GM21786 (cell line): Measurements from ENCODE around the gene STOX1.
"Not testable (repeated sequence)": the region's sequence is repeated elsewhere in the genome, so short reads cannot be mapped to it uniquely, and the experiment has no call there.

Experiments used
- ATAC-seq: cut with Tn5 transposase; IDR thresholded peaks from one replicate; pipeline ENCODE4 v1.9.1; 2021; ENCODE audit not compliant: unreplicated experiment

STOX1 gene

DNA sequence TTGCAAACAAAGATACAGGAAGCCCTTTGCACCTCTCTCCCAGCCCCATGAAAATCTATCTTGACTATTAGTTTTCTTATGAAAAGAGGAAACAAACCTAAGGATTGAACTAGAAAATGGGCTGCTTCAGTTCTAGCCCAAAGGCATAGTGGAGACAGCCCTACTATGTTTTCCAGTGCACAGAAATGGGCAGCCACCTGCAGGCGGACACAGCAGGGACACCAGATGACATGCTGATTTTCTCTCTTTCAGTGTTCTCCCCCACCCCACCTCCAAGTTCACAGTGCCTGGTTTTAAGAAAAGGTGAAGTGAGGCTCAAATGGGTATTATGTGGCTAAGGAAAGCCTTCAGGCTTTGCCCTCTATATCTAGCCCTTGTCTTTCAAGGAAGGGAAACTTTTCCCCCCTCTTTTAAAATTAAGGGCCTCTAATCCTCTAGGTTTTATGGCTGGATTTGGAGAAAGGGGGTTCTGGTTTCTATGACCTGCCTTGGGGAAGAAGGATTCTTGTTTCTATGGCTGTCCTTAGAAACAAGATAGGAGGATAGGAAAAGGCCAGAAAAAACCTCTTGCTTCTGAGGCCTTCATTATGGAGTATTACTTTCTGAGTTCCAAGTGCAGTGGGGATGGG, 50.3 kb downstream of the STOX1 start:
- no peak for ATAC-seq

DNA sequence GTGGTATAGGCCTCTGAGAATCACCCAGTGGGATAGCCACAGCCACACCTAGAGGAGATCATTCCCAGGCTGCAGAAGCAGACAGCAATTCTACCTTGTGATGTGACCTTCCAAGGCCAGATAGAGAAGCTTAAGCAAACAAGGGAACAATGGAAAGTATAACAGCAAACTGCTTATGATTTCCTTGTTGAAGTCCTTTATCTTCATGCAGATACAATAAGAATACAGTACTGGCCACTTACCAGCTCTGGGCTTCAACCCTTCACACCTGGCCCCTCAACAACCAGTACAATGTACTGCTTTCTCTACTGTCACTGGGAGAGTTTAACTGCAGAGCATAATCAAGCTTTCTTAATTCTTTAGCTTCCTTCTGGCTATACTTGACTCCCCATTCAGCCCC, 51.2 kb downstream of the STOX1 start:
- ATAC-seq: no peak

DNA sequence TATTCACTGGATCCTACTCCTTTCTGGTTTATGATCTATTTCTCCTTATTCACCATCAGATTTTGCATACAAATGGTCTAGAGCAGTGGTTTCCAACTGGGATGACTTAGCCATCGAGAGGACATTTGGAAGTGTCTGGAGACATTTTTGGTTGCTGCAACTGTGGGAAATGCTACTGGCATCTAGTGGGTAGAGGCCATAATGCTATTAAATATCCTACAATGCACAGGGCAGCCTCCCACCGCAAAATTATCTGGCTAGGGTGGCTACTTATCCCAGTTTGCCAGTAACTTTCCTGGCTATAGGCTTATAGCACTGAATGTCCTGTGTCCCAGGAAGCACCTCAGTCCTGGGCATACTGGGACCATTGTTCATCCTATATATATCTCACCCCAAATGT, 52.3 kb downstream of the STOX1 start:
- ATAC-seq: no peak

DNA sequence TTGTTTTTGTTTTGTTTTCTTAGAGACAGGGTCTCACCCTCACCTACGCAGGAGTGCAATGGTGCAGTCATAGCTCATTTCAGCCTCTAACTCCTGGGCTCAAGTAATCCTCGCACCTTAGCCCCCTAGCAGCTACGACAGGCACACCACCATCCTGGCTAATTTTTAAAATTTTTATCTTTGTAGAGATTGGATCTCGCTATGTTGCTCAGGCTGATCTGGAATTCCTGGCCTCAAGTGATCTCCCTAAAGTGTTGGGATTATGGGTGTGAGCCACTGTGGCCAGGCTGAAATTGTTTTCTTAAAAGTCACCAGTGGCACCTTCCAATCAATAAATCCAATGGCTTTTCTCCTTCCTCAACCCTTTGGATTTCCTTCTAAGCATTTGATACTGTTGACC, 52.9 kb downstream of the STOX1 start:
- no peak for ATAC-seq

DNA sequence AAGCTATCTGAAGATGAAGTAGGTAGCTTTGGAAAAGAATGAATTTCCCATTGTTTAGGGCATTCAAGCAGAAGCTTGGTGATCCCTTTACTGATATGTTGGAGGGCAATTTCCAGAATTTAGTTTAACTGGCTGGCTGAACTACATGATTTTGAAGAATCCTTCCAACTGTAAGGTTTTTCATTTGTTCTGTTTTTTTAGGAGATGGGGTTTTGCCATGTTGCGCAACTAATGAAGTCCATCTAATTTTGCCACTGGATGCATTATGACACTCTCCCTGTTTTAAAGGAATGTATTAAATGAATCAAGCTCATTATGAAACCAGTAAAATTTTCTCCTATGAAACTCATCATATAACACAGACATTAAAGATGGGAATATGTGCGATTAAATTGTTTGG, 67.7 kb downstream of the STOX1 start:
- no peak for ATAC-seq

DNA sequence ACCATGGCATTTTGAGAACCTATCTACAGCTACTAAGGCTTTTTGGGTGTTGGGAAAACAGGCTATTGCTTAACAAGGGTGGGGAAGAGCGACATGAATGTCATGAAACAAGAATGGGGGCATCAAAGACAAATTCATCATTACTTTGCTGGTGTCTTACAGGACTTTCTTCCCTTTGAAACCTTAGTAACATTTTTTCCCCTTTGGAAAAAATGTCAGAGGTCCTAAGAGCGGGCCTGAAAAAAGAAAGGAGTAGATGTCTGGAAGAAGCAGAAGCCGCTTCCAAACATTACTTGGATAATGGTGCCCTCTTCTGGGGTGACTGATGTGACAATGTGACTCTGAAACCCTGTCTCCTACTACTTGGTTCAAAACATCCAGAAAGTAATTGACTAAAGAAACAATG, 70.0 kb downstream of the STOX1 start:
- no peak for ATAC-seq

DNA sequence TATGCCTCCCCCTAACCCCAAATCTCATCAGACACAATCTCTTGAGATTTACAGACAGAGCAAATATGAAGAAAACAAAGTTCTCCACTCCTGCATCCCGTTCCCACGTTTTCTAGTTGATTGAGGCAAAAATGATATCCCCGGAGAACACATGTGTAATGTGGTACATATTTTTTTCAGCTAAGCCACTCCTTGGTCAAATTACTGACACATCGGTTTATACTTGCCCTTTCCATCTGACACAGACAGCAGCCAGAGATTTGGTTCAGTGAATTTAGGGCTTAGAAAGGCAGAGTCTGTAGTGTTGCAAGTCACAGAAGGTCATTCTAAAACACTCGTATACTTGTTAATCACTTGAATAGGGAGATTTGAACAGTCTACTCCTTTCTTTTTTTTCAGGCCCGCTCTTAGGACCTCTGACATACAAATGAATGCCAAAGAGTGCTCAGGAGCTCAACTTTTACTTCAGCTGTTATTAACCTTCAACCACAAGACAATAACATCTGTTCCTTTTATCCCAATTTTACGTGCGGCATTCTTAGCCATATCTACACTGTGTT, 71.9 kb downstream of the STOX1 start:
- ATAC-seq: no peak

DNA sequence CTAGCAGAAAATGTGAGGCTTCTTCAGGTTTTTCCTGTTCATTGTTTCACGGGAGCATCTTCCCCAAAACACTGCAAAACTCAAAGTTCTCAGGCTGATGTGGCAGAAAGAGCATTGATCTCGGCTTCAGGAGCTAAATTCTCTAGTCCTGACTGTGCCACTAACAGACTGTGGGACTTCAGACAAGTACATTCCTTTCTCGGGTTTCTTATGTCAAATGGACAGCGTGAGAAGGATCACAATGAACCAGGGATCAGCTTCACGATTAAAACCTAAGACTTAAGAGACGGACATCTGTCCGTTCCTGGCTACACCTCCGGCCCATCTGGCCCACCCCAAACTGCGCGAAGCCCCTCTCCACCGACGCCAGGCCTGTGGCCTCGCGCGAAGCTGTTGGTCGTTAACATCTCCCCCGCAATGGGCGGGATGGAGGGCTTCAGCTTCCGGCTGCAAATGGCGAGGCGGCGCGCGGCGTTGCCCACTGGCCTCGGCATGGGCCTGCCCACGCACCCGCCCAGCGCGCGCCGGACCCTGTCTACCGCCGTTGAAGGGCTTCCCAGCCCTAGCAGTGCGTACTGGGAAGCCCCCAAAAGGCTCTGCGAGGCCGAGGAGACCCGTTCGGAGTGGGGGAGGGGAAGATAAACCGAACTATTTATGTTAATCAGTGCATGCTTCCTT, 73.2 kb downstream of the STOX1 start:
- ATAC-seq: peak; percentile 26

DNA sequence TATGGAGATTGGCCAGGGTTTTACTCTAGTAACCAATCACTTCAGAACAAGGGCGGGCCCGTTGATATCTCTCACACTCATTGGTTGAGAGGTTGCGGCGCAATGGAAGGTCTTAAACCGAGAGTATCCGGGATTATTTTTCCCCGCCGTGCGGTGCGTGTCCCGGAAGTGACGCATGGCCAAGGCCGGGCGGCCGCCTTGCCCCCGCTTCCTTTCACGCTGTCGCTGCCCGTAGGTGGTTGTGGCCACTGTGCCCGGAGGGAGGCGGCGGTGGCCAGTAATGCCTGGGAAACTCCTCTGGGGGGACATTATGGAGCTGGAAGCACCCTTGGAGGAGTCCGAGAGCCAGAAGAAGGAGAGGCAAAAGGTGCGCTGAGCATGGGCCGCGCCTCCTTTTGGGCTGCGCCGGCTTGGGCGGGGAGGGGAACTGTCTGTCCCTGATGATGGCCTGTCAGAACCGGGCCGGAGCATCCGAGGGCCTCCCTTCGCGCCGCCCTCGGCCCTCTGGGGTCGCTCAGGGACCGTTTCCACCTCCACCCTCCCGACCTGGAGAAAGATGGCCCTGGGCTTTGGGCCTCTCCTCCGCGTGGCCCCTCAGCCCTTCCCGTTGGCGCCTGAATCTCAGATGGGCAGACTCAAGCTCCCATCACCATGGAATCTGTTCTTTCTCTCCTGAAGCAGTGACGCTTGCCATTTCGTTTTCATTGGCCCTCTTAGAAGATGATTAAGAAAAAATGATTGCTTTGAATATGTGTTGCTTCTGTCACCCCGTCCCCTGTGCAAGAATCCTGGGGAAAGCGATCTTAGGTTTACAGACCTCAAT, 74.0 kb downstream of the STOX1 start, which contains the start of gene DDX50:
Gene DDX50, plus strand, starts transcription at position 211 of the 823 bp plus-strand sequence. Its CDS starts 70 bp downstream, at position 281.
- ATAC-seq: peak; percentile 98

DNA sequence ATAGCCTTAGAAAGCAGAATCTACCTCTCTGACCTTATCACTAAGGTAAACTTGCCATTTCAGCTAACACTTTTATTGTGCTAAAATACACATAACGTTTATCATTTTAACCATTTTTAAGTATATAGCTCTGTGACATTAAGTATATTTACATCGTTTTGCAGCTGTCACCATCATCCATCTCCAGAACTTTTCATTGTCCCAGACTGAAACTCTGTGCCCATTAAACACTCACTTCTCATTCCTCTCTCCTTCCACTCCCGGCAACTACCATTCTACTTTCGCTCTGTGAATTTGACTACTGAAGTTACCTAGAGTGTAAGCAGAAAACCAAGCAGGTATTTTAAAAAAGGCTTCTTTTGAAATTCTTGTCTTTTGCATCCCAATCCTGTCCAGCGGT, 75.1 kb downstream of the STOX1 start:
- ATAC-seq: no peak

DNA sequence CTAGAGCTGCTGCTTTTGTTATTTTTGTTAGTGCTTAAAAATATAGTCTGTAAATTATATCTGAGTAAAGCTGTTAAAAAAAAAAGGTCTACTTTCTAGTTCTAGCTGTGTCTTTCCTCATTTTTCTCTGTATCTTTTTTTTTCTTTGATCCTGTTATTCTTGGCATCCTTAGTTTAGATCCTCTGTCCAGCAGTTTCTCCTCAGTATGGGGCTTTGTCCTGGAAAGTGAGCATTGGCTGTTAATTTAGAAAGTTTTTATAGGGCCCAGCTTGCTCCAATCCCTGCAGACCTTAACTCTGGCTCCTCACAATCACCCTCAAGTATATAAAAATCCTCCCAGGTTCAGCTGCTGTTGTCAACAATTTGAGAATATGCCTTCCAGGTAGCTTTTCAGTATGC, 97.3 kb downstream of the STOX1 start:
- ATAC-seq: no peak

DNA sequence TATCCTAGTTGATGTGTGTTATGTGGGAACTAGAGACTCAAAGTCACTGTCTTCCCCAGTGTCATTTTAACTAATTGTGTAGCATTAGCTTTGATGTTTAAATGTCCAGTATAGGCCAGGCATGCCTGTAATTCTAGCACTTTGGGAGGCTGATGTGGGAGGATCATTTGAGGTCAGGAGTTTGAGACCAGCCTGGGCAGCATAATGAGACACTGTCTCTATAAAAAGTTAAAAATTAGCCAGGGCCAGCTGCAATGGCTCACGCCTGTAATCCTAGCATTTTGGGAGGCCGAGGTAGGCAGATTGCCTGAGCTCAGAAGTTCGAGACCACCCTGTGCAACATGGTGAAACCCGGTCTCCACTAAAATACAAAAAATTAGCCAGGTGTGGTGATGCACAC, 98.2 kb downstream of the STOX1 start:
- no peak for ATAC-seq

DNA sequence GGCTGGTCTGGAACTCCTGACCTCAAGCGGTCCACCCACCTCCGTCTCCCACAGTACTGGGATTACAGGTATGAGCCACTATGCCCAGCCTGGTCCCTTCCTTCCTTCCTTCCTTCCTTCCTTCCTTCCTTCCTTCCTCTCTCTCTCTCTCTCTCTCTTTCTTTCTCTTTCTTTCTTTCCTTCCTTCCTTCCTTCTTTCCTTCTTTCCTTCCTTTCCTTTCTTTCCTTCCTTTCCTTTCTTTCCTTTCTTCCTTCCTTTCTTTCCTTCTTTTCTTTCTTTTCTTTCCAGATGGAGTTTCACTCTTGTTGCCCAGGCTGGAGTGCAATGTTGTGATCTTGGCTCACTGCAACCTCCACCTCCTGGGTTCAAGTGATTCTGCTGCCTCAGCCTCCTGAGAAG, 101.8 kb downstream of the STOX1 start:
- not testable (repeated sequence) for ATAC-seq

DNA sequence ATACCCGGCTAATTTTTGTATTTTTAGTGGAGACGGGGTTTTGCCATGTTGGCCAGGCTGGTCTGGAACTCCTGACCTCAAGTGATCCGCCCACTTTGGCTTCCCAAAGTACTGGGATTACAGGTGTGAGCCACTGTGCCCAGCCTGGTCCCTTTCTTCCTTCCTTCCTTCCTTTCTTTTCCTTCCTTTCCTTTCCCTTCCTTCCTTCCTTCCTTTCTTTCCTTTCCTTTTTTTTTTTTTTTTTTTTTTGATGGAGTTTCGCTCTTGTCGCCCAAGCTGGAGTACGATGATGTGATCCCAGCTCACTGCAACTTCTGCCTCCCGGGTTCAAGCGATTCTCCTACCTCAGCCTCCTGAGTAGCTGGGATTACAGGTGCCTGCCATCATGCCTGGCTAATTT, 102.6 kb downstream of the STOX1 start:
- ATAC-seq: not testable (repeated sequence)

DNA sequence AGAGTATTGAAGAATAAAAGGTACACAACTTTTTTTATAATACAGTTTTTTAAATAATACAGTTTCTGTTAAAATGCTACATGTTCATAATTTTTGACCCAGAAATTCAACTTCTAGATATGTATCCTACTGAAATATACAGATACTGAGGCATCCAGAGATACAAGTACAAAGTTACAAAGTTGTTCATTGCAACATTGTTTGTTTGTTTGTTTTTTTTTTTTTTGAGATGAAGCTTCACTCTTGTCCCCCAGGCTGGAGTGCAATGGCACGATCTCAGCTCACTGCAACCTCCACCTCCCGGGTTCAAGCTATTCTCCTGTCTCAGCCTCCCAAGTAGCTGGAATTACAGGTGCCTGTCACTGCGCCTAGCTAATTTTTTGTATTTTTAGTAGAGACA, 105.5 kb downstream of the STOX1 start:
- not testable (repeated sequence) for ATAC-seq

DNA sequence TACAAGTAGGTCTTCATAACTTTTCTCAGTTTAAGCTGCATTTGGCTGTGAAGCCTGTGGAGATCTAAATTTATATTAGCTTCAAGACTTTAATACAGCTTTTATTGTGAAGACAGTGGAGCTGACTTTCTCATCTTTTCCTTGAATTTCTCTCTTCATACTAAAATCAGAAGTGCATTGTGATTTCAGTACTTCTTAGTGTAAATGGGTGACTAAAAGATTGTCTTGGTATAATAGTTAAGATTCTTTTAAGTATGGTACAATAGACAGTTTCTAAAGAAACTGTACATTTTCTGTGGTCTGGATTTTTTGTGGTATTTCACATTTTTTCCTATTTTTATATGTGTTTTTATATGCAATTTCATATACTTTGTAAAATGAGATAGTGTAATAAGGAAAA, 107.7 kb downstream of the STOX1 start:
- ATAC-seq: no peak

DNA sequence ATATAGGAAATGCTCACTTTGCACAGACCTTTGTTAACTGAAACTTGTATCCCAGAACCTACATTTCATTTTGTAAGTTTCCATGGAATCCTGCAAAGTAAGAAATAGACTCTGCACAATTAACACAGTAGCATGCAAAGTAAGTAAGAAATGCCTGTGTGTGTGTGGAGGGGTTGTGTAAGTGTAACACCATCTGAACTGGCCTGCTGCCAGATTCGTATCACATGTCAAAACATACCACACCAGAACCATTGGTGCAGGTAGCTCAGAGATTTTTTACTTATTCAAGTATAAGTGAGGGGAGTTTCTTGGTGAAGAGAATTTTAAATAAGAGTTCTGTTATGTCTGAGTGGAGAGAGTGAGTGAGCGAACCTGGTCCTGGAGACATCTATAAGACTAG, 110.8 kb downstream of the STOX1 start:
- no peak for ATAC-seq

DNA sequence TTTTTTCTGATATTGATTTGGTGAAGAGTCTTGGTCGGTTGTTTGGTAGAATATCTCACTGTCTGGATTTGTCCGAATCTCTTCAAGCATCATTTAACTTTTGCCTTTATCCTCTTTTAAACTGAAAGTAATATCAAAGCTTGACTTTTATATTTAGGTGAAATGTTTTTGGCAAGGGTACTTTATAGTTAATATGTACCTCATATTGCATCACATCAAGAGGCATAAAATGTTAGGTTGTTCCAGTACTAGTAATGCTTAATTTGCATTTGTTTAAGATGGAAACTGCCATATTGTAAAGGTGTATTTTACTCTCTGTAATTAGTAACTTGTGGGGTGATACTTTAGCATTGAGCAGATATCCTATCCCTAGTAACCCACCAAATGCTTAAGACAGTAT, 111.6 kb downstream of the STOX1 start:
- no peak for ATAC-seq

DNA sequence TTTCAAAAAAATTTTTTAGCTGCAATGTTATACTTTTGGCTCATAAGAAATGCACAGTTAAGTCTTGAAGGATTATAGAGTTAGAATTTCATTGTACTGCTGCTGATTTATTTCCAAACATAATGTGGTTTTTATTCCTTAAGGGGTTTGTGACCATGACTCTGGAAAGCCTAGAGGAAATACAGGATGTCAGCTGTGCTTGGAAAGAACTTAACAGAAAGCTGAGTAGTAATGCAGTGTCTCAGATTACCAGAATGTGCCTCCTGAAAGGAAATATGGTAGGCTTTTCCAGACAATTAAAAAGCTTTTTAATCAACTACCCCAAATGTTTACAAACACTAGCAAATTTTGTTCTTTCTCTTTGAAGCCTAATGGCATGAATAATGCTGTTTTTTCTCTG, 113.6 kb downstream of the STOX1 start:
- ATAC-seq: not testable (repeated sequence)
